Stimulated activated CD4-positive, alpha-beta T cell treated with anti-CD3 and anti-CD28 coated beads, TNF-alpha, amount 100 ng/mL, for 1 hour (primary cell): ENCODE results near the gene PNRC2.
"Not testable (repeated sequence)": the region's sequence is repeated elsewhere in the genome, so short reads cannot be mapped to it uniquely, and the experiment has no call there.

ENCODE experiments used
- DNase-seq, 3 donors: peaks; one replicate each; pipeline ENCODE4 v3.0.0-alpha.2; 2020; ENCODE audit warnings: low read depth in 3 of 3, low spot score in 1 of 3

Gene PNRC2

GRCh38 chr1:23947366-23947765 lies 12.3 kb upstream of the PNRC2 start:
- no peak for DNase-seq

- DNase-seq = no peak
These were observed 6.6 kb upstream of the PNRC2 start for GRCh38 chr1:23953020-23953419.

DNA sequence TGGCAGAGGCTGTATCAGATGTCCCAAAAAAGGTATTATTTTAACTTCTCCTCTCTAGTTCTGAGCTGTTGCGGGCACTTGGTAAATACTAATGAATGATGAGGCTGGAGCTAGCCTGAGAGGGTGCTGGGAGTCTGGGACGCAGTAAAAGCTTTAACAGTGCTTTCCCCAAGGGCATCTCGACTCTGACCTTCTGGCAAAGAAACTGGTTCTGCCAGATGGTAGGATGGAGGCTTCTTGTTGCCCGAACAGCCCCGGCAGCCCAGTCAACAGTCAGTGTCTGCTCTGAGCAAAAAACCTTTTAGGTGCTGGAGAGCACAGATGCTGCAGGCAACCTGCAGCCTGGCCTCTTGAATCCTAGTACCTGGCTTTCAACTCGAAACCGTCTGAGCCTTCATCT lies 2.5 kb upstream of the PNRC2 start:
- no peak for DNase-seq

DNA sequence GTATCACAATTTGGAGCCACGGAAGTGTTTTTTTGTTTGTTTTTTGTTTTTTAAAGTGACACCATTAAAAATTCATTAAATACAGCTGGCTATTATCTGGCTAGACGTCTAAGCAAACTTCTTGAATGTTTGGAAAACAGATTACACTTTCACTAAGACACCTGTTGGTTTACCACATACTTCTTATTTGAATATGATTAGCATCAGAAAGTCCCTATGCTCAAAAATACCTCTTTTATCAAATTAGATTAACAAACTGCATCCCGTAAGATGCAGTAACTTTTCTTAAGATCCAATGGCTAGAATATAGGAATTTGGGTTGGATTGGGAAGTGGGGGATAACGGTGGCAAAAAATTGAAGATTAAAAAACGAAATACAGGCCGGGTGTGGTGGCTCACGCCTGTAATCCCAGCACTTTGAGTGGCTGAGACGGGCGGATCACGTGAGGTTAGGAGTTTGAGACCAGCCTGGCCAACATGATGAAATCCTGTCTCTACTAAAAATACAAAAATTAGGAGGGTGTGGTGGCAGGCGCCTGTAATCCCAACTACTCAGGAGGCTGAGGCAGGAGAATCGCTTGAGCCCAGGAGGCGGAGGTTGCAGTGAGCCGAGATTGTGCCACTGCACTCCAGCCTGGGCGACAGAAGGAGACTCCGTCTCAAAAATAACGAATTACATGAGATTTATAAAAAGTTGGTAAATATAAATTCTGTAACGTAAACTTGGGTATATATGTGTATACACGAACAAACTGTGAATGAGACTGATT lies 1.4 kb upstream of the PNRC2 start:
- DNase-seq = not testable (repeated sequence)

- peak; percentile 70 to 78 (median 75) for DNase-seq
These were observed 693 bp upstream of the PNRC2 start for GRCh38 chr1:23958810-23959460.

DNA sequence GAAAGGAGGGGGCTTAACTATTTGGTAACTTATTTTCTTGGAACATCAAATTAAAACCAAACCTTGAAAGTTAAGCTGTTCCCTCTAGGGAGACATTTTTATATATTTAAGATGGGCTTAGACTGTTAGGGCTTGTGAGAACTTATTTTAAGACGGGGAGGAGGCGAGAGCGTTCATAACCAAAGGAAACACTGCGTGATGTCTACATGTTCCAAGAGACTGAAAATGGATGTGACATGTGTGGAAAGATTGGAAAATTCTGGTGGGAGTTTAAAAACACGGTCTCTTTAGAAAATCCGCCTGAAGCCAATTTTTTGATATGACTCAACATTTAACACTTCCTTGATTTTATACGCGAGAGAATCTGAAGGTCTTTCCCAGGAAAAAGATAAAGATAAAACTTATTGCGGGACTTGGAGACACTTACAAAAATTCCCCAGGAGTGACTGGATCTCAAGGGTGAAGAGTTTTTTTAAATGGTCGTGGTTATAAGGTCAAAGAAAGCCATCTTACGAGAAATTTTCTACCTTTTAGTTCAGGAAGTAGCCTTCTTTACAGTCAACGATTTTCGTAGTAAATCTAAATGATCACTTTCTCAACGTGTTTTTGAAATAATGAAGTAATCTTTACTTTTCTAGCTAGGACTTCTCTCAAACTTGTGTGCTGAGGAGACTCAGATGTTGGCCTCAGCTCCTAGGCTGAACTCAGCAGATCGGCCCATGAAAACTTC lies 828 bp downstream of the PNRC2 start:
- DNase-seq = no peak

DNA sequence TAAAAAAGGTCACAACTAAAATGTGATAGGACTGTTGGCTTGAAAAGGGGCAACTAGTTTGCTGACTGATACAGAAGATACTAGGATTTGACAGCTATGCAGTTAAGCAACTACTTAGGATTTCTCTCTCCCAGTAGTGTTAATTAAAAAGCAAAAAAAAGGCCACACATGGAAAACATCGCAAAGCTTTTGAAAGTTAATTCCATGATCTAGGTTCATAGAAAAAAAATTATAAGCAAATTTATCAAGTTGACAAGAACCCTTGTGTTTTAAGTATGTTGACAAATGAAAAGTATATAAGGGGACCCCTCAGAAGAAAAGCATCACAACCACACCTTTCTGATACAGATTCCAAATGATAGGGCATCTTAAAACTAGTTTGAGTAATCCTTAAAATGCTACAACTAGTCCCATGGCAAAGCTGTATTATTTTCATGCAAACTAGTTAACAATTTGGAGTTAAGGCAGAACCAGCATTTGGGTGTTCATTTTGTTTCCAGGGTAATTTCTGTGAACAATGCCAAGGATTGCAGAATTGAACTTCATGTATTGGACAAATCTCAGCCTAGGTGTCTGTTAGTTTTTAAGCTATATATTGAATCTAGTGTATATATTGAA lies 4.1 kb downstream of the PNRC2 start:
- DNase-seq = no peak

DNA sequence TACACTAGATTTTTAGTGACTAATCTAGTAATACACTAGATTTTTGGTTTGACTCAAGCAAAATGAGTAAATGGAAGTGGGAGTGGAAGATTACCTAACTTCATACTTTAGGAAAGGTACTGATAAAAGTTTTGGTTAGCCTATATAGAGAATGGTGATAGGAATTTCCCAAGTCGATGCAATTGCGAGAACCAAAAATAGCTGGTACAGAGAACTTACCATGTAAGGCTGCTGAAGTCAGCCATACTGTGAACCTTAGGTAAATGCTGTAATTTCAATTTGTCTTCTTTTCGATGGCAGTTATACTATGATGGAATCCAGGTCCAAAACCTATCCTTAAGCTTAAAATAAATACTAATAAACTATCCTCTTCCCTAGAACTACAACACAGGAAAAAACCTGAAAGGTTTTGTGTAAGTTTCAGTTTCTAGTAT lies 4.6 kb downstream of the PNRC2 start:
- DNase-seq = no peak

- DNase-seq = no peak
These were observed 5.4 kb downstream of the PNRC2 start for GRCh38 chr1:23964790-23965740.

- DNase-seq = no peak
These were observed 7.4 kb downstream of the PNRC2 start for GRCh38 chr1:23966973-23967493.

DNA sequence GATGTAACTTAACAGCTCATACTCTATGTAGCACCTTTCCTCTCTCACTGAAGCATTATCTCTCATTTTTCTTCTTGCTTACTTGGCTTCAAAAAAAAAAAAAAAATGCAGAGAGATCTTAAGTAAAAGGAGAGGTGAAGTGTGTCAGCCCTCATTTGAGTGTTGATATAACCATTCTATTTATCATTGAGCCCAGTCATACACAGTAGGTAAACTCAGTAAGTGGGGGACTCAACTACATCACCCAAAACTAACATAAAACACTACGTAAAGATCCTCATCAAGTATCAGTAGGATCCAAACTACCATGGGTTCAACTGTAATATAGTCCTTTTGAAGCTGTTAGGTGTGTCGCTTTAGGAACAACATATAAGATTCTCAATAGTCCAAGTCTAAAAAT lies 8.2 kb downstream of the PNRC2 start:
- DNase-seq = no peak

- no peak for DNase-seq
These were observed 17.7 kb downstream of the PNRC2 start for GRCh38 chr1:23977187-23977853.

DNA sequence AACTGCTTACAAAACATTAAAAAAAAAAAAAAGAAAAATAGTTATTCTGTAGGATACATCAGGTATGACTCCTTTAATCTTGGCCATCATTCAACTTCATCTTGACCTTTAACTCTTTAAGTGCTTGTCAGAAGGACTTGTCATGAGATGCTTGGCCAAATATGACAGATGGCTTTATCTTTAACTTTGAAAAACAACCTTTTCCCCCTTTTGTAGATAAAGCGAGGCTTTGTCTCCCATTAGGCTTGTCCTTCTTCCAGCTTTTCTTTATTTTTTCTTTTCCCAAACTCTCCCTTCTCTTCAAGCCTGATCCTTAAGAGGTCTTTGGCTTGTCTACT lies 18.2 kb downstream of the PNRC2 start:
- DNase-seq = no peak

DNA sequence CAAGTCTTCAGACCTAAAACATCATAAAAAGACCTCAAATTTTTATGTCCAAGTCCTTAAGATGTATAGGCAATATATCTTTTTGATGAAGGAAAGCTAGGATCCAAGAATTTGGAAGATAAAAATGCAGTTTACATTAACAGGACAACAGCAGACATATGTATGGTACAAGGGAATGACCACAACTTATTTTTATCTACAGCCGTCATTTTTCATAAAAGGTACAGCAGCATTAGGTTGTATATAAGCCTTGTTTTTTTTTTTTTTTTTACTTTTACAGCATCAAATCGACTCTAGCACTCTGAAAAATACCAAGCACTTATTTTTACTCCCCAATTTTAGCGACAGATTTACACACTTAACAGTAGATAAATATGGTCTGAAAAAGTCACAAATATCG lies 19.2 kb downstream of the PNRC2 start:
- DNase-seq = no peak

- DNase-seq = no peak
These were observed 19.8 kb downstream of the PNRC2 start for GRCh38 chr1:23979387-23979880.

- peak; percentile 86 to 98 (median 97) for DNase-seq
These were observed 20.5 kb downstream of the PNRC2 start, which contains the start of gene SRSF10 for GRCh38 chr1:23979881-23980727. Gene SRSF10, minus strand, starts transcription at chr1:23980327. Its CDS starts 72 bp downstream, at chr1:23980255.

- DNase-seq = peak in 1 of 3 donors; percentile 22
These were observed 21.1 kb downstream of the PNRC2 start for GRCh38 chr1:23980728-23981070.

- no peak for DNase-seq
These were observed 25.0 kb downstream of the PNRC2 start for GRCh38 chr1:23984417-23985186.
